Fibroblast of peridontal ligament (primary cell): ENCODE results near the gene SERPINB11.
"Not testable (repeated sequence)": the region's sequence is repeated elsewhere in the genome, so short reads cannot be mapped to it uniquely, and the experiment has no call there.

ENCODE experiments used
- DNase-seq: peaks from one replicate; pipeline ENCODE4 v3.0.0-alpha.2; 2010; ENCODE audit errors: extremely low read depth

The SERPINB11 gene

DNA sequence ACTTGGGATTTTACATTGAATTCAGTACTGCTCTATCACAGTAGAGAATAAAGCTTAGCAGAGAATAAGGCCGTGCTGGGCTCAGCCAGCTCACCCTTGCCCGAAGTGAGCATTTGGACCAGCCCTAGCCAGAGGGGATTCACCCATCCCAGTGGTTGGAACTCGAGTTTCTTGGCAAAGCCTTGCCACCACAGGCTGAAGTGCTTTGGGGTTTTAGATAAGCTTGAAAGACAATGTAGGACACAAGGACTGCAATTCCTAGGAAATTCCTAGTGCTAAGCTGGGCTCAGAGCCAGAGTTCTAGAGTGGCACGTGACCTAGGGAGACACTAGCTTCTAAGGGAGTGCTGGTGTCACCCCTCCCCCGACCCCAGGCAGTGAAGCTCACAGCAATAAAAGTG is 28.0 kb downstream of the SERPINB11 start:
- DNase-seq, result no peak

DNA sequence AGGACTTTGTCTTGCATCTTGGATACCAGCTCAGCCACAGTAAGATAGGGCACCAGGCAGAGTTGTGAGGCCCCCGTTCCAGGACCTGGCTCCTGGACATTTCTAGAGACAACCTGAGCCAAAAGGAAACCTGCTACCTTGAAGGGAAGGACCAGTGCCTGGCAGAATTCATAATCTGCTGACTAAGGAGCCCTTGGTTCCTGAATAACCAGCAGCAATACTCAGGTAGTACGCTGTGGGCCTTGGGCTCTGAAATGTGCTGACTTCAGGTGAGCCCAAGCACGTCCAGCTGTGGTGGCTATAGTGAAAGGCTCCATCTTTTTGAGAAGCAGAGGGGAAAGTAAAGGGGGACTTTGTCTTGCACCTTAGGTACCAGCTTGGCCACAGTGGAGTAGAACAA is 28.5 kb downstream of the SERPINB11 start:
- no peak for DNase-seq

DNA sequence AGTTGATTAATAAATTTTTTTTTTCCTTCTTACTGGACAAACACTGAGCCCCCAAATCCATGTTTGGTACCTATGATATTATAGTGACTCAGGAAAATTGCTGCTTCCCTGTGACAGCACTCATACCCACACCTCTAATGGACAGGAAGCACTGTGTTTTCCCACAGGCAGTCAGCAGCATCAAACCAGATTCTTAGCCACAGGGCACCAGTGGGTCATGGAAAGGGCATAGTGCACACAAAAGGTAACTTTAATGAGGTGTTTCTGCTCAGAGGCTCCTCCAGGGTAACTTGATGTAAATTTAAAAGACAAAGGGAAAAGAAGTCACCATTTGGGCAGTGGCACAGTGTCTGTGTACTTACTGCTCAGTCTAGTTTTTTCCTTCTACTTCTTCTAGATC is 34.1 kb downstream of the SERPINB11 start:
- DNase-seq, result no peak

DNA sequence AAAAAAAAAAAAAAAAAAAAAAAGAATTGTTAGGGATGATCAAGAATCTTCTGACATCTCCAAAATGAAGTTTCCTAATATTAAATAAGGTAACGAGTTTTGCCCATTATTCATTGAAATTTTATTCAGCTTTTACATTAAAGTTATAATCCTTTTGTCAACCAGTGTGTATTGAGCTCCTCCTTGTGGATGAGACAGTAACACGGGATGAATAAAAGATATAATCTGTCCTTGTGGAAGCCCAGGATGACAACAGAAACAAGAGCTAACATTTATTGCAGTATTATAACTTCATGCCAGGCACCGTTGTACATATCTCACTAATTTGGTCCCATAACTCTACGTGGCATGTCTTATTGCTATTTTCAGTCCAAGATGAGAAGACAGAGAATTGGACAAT is 39.0 kb downstream of the SERPINB11 start:
- DNase-seq, result peak; percentile 42

DNA sequence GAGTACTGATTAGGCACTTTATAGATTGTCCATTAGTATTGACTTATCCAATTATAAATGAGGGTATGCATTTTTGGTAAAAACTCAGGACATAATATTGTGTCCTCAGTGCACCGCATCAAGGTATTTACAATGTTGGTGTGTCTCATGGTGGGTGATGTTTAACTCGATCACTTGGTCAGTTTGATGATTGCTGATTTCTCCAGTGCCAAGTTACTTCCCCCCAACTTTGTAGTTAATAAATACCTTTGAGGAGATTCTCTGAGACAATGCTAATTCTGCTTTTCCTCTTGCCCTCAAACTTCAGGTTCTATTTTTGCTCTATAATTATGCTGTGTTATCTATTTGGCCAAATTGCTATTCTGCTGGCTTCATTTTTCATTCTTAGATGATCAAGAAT is 44.2 kb downstream of the SERPINB11 start:
- DNase-seq, result no peak

DNA sequence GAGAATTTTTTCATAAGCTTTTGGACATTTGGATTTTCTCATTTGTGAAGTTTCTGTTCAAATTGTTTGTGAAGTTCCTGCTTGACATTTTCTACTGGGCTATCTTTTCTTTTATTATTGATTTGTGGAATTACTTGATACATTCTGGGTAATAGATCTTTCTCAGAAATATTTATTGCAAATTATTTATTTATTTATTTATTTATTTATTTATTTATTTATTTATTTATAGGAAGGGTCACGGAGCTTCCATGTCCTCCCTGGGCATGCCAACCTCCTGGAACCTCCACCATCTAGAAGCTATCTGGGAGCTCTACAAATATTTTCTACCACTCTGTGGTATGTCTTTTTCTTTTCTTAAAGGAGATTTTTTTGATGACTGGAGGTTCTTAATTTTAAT is 46.7 kb downstream of the SERPINB11 start:
- no peak for DNase-seq

DNA sequence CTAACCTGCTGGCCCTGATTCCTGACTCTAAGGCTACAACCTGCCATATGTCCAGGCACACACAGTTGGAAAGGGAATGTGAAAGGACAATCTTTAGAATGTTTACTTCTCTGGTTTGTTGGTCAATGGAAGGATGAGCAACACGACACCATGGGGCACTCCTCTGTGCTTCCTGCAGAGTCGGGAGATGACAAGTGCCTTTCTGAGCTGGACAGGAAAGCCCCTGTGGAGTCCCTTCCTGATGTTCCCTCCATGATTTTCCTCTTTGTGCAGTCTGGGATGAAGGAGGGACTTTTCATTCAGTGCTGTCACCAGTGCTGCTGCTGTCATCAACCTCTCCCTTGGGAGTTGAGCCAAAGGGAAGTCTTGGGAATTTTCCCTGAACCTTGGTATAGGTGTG is 49.9 kb downstream of the SERPINB11 start:
- DNase-seq, result no peak

DNA sequence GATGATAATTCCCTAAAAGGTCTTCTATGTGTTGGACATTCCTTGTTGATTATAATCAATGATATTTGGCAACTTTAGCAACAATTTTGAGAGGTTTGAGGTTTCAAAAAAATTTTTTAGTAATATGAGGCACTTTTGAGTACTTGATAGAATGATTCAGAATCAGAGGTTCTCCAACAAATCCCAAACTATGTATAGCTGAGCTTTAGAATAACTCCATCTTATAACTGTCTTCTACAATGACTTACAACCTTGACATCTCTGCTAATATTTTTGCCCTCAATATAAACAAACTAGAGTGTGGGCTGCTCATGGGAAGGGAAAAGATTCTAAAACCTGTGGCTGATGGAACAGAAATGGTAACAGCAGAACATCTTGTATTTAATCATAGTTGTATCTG is 50.9 kb downstream of the SERPINB11 start:
- DNase-seq, result no peak

DNA sequence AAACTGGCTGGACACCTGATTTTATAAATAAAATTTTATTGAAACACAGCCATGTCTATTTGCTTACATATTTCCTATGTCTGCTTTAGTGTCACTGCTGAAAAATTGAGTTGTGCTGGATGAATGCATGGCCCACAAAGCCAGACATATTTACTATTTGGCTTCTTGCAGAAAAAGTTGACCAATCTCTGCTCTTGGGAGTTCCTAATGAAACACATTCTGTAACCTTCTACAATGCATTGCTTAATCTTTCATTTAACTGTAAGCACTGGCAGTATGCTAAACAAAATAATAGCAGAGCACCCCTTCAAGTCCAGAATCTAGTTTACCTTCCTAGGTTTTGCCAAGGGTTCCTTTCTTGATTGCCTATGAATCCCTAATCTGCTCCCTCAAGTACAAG is 54.8 kb downstream of the SERPINB11 start:
- DNase-seq, result peak; percentile 48

DNA sequence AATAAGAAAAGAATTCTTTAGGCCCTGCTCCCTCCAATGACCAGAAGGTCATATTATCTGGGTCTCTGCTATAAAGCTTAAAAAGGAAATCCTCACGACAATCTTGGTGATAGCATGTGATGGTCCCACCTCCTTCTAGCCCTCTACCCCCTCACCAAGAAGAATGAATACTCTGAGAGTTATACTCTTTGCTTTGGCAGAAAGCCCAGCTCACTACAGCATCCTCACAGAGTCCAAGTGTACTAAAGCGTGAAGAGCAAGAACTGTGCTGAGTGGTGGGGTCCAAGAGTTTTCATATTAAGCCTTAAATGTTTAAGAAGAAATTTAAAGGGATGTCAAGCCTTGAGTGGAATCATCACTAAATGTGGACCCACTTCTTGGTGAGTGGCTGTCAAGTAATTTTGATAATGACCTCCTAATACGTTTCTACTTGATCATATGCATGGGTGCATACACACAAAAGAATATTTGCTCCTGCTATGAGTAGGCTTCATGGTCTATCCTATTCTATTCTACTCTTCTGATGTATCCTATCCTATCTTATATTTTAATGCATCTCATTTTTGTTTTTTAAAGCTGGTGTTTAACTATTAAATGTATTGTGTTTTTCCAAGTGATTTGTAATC is 56.0 kb downstream of the SERPINB11 start:
- no peak for DNase-seq

DNA sequence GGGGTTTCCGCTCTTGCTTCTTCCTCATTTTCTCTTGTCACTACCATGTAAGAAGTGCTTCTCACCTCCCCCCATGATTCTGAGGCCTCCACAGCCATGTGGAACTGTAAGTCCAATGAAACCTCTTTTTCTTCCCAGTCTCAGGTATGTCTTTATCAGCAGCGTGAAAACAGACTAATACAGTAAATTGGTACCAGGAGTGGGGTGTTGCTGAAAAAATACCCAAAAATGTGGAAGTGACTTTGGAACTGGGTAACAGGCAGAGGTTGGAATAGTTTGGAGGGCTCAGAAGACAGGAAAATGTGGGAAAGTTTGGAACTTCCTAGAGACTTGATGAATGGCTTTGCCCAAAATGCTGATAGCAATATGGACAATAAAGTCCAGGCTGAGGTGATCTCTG is 57.0 kb downstream of the SERPINB11 start:
- not testable (repeated sequence) for DNase-seq

DNA sequence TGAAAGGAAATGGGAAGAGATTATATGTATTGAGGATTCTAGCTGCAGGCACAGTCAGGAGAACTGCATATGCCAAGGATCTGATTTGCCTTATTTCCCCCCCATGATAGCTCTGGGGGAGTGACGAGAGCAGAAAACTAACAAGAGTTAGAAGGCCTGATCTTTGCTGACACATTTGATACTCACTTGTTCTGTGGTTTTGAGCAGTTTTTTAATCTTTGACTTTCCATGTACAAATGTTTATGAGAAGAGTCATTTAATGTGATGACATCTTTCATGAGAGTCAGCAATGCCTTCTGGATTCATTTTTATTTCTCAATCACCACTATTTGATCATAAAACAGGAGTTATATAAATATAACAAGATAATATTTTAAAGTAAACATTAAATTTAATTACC is 59.8 kb downstream of the SERPINB11 start:
- peak; percentile 90 for DNase-seq

DNA sequence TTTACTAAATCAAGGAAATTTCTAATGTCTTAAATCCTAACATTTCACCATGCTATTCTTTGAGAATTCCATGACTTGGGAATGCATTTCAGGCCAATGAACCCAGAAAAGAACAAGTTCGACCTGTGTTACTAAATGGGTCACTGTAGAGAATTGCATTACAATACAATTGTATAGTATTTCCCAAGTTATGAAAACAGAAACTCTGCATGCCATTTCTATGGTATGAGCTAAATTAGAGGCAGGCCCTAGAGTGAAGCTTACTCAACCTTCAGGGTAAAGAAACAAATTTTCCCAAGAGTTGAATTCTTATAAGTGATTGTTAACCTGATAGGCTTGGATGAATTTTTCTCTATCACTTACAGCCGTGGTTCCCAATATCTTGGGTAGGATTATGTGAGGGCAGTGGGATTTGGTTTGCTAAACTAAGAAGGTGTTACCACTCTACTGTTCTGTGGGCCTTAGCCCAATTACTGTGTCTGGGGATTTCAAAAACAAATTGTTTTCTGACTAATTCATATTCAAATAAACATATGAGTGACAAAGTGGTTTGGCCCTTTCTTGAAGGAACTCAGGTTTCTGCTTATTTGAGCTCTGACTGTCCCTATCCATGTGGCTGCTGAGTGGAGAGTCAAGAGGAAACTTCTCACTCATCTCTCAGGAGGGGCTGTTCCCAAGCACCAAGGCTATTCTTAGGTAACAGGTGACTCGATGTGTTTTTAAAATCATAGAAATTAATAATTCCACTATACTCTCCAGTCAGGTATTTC is 61.3 kb downstream of the SERPINB11 start:
- DNase-seq, result peak; percentile 83

DNA sequence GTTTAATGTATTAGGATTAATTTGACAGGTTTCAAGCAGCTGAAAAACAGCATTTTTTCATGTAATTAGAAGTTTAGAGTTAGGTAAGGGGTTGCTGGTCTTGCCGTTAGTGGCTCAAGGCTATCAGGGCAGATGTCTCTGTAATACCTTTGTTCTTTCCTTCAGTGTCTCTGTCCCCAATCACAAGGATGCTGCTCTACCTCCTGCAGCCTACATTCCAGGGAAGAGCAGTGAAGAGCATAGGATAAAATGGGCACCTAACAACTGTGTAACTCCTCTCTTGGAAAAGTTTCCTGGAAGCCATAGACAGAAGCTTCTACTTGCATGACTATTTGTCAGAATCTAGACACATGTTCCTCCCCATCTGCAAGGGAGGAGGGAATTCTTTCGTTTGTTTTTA is 63.1 kb downstream of the SERPINB11 start:
- no peak for DNase-seq
